Psoas muscle (tissue), 8 donors: ENCODE data around the gene AGAP2. TPM values are rescaled to one million over a fixed set of nuclear protein-coding genes. Genes with fewer than 3 reads are reported as not detected.

Source experiments
- ATAC-seq, 4 donors: fragments of 200-7000 bp; cut with Tn5 transposase; one replicate each; pipeline ENCODE4 v1.9.1; 2020; ENCODE audit warnings: moderate library complexity in 3 of 4, mild to moderate bottlenecking in 2 of 4
- DNase-seq, 2 donors: peaks; one replicate each; pipeline ENCODE4 v3.0.0-alpha.2; 2020
- H3K27ac ChIP-seq: fragments of 200-600 bp; one replicate; pipeline ENCODE4 v1.8.0; 2022
- H3K27me3 ChIP-seq, 3 donors: fragments of 200-600 bp in 1 of 3; one replicate each; pipeline versions ENCODE4 v1.6.1 to v1.8.0; 2013 to 2022; ENCODE audit warnings: low read length in 2 of 3, mild to moderate bottlenecking in 2 of 3, moderate library complexity in 1 of 3; ENCODE audit not compliant: insufficient read depth in 3 of 3
- H3K36me3 ChIP-seq, 2 donors: fragments of 200-600 bp in 1 of 2; one replicate each; pipeline versions ENCODE4 v1.6.1 to v1.8.0; 2013 to 2022; ENCODE audit warnings: low read depth in 1 of 2, mild to moderate bottlenecking in 1 of 2, moderate library complexity in 1 of 2; ENCODE audit not compliant: insufficient read depth in 1 of 2
- H3K4me1 ChIP-seq: fragments of 200-600 bp; one replicate; pipeline ENCODE4 v1.8.0; 2022
- H3K4me3 ChIP-seq: fragments of 200-600 bp; one replicate; pipeline ENCODE4 v1.8.0; 2022; ENCODE audit warnings: mild to moderate bottlenecking
- H3K9me3 ChIP-seq: fragments of 200-600 bp; one replicate; pipeline ENCODE4 v1.8.0; 2022
- WGBS, 3 donors: extraction: QIAGEN DNeasy Blood & Tissue Kit; methylation state at CpG; one replicate each; pipeline versions ENCODE4 v1.1.6 to v1.1.7; 2013; 5-methylcytosine and 5-hydroxymethylcytosine counted together
- intact Hi-C, 2 donors: fragments of 100-400 bp; cut with DNase I; formaldehyde crosslinking; loops; one replicate each; pipeline versions ENCODE4 v1.11.0 to v1.14.2; 2022
- polyA plus RNA-seq, 3 donors: library from polyadenylated mRNA; stranded (reverse); fragments of 200-250 nt; gene quantifications; one replicate each; pipeline ENCODE4 v1.2.3, GENCODE V29; 2013
- total RNA-seq, 4 donors: library from RNA; stranded (reverse); fragmentation: NEBNext Ultra II Directional in 2 of 4; extraction: Animal tissue kit (Norgen Biotek cat#: 25700) in 2 of 4; gene quantifications; one replicate each; pipeline versions ENCODE4 v1.2.1 to v1.2.4, GENCODE V29; 2021 to 2023
- TF ChIP-seq, protein P1 (sequence below): fragments of 200-600 bp; IDR thresholded peaks from one replicate; pipeline ENCODE4 v1.8.0; 2022; ENCODE audit warnings: antibody characterized with exemption
- donor health status: healthy with polysubstance abuse.
- donor health status: DM: no; HTN: no; CAD: no; lungs with moderate emphysema.
- donor health status: Bipolar disorder and iron deficiency.
- donor health status: healthy.
- donor health status: DM: yes; HTN: yes; CAD: no.
- donor health status: DM: no; HTN: no; CAD: no.
- donor health status: DM: no; HTN: no; CAD: no.
- donor health status: DM: yes; HTN: yes; CAD: no.

Gene AGAP2
- total and polyA plus RNA-seq, 7 donors: 2.5 to 9.6 (median 3.9) TPM

DNA sequence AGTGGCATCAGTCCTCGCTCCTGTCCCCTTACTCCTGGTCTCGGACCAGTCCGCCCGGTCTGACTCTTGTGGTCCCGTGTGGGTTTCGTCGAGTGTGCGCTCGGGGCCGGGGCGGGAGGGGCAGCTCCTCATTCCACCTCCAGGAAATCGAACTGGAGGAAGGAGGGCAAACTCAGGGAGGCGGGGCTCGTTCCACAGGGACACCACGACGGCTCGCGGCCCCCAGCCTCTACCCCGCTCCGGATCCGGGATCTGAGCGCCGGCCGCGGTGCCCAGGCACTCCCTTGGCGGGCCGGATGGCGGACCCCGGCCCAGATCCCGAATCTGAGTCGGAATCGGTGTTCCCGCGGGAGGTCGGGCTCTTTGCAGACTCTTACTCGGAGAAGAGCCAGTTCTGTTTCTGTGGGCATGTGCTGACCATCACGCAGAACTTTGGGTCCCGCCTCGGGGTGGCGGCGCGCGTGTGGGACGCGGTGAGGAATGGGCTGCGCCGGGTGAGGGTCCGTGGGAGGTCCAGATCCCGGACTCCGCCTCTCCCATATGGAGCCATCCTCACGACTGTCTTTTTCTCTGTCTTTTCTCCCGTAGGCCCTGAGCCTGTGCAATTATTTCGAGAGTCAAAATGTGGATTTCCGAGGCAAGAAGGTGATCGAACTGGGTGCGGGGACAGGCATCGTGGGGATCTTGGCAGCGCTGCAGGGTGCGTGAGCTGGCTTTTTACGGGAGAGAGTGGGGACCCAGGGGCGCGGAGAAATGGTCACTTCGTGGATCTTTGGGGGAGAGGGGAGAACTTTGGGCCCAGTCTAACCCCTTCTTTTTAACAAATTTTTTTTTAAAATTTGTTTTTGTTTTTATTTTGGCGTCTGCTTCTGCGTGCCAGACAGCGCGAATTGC lies 34.1 kb upstream of the AGAP2 start, which contains the start of gene EEF1AKMT3:
EEF1AKMT3 (plus strand) TSS at position 186 of the 894 bp plus-strand sequence; CDS start at position 297, 111 bp downstream.
- DNase-seq (peak; percentile 67 to 73), ATAC-seq (peak; percentile 48 to 72 (median 57))
- H3K9me3 ChIP-seq: no peaks in the 10 kb centered on the region
- 1 to 2% (median 2%) methylated on average over 67 of the region's 67 CpGs for WGBS, 3 donors
- H3K4me3 ChIP-seq: peak within 1 kb of the TSS; percentile 89
- TF ChIP-seq, protein P1, sequence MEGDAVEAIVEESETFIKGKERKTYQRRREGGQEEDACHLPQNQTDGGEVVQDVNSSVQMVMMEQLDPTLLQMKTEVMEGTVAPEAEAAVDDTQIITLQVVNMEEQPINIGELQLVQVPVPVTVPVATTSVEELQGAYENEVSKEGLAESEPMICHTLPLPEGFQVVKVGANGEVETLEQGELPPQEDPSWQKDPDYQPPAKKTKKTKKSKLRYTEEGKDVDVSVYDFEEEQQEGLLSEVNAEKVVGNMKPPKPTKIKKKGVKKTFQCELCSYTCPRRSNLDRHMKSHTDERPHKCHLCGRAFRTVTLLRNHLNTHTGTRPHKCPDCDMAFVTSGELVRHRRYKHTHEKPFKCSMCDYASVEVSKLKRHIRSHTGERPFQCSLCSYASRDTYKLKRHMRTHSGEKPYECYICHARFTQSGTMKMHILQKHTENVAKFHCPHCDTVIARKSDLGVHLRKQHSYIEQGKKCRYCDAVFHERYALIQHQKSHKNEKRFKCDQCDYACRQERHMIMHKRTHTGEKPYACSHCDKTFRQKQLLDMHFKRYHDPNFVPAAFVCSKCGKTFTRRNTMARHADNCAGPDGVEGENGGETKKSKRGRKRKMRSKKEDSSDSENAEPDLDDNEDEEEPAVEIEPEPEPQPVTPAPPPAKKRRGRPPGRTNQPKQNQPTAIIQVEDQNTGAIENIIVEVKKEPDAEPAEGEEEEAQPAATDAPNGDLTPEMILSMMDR: no peak
- H3K27me3 ChIP-seq: no peaks in the 10 kb centered on the region
- H3K27ac ChIP-seq: peak within 1 kb of the TSS; percentile 92
- H3K4me1 ChIP-seq: peaks cover 6% of the 10 kb centered on the region
- peaks cover 7 to 44% of the 10 kb centered on the region in 2 donors for H3K36me3 ChIP-seq
- intact Hi-C loops: no loop called here

DNA sequence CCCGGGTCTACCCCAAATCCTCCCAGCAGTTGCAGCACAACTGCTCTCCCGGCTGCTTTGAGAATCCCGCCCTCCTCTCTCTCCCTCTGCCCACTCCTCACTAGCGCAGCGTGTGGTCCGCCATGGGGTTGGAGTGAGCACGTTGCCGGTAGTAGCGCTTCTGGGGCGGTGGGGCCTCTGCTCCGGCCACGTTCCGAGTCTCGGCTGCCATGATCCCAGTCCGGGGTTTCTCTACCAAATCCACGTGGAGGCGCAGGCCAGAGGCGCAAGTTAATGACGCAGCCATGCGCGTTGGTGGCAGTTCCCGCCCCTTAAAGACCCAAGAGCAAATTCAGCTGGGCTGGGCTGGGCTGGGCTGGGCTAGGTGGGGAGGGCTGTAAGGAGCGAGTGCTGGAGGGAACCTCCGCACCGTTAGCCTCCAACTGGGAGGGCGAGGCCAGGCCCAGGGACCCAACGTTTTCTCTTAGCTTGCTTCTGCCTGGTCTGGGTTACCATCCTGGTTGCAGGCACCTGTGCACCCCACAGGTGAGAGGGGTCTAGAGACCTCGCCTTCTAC lies 33.4 kb upstream of the AGAP2 start, which contains the start of gene METTL1:
METTL1 (minus strand) TSS at position 233 of the 556 bp plus-strand sequence; CDS start at position 211, 22 bp downstream.
- DNase-seq: peak; percentile 95 to 97
- intact Hi-C loops: no loop called here
- peaks cover 7 to 45% of the 10 kb centered on the region in 2 donors for H3K36me3 ChIP-seq
- no peaks in the 10 kb centered on the region for H3K9me3 ChIP-seq
- peak within 1 kb of the TSS; percentile 92 for H3K27ac ChIP-seq
- WGBS, 3 donors: 0% methylated on average over 28 of the region's 28 CpGs
- TF ChIP-seq, protein P1: no peak
- peak; percentile 96 to 97 (median 96) for ATAC-seq
- H3K27me3 ChIP-seq: peaks cover 0 to 1% (median 0%) of the 10 kb centered on the region in 3 donors
- peak within 1 kb of the TSS; percentile 89 for H3K4me3 ChIP-seq
- peaks cover 6% of the 10 kb centered on the region for H3K4me1 ChIP-seq

DNA sequence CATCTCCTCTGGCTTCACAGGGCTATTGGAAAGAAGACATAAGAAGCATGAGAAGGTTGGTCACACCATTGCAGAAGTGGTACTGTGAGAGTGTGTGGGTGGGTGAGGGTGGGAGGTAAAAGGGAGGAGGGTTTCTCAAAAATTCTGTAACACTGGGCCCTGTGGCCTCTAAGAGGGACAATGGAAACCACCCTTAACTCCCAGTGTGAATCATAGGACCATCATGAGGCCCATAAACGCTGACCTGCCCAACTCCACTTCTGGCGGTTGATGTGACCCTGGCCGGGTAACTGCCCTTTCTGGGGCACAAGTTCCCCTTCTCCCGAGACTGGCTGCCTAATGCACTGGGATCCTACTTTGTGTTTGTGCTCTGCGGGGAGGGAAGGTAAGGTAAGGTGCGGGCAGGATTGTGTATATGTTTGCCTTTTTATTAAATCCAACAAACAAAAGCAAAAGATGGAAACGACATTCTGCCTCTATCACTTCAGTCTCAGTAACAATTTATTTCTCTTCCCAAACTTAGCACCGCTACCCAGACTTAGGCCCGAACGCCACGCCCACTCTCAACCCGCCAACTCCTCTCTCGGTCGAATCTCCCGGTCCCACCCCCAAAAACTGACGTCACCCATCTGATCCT lies 32.8 kb upstream of the AGAP2 start:
- peaks cover 0 to 6% (median 5%) of the 10 kb centered on the region in 3 donors for H3K27me3 ChIP-seq
- peaks cover 7 to 45% of the 10 kb centered on the region in 2 donors for H3K36me3 ChIP-seq
- peak; percentile 71 to 79 (median 74) for ATAC-seq
- 1 to 3% (median 2%) methylated on average over 16 of the region's 16 CpGs for WGBS, 3 donors
- intact Hi-C loops: no loop called here
- peak overlapping the region; percentile 89 for H3K4me3 ChIP-seq
- peaks cover 11% of the 10 kb centered on the region for H3K4me1 ChIP-seq
- peak; percentile 90 to 93 for DNase-seq
- TF ChIP-seq, protein P1: no peak
- no peaks in the 10 kb centered on the region for H3K9me3 ChIP-seq
- H3K27ac ChIP-seq: peak overlapping the region; percentile 92

DNA sequence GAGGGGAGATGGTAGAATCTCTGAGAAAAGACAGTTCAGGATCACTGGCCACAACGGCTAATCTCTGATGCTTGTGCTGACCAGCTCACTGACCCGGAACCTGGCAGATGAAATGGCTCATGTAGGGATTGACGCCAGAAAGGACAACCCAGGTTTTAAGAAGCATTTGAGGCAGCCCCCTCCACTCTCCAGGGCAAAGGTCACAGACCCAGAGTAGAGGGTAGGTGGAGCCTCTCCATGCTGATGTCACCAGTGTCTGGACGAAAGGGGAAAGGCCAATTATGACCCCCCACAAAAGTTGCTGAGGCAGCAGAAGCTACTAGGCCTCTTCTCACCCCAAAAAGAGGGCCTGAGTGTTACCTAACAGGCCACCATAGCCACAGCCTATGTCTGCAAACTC lies 32.2 kb upstream of the AGAP2 start:
- WGBS, 3 donors: 77 to 93% (median 86%) methylated on average over 4 of the region's 4 CpGs
- intact Hi-C loops: no loop called here
- TF ChIP-seq, protein P1: no peak
- peaks cover 17% of the 10 kb centered on the region for H3K4me1 ChIP-seq
- H3K27ac ChIP-seq: peak overlapping the region; percentile 92
- DNase-seq (no peak), ATAC-seq (no peak)
- peaks cover 0 to 12% (median 10%) of the 10 kb centered on the region in 3 donors for H3K27me3 ChIP-seq
- H3K9me3 ChIP-seq: no peaks in the 10 kb centered on the region
- peak overlapping the region; percentile 89 for H3K4me3 ChIP-seq
- peaks cover 7 to 42% of the 10 kb centered on the region in 2 donors for H3K36me3 ChIP-seq
